ENCODE results near the gene SSBP3.

DNA sequence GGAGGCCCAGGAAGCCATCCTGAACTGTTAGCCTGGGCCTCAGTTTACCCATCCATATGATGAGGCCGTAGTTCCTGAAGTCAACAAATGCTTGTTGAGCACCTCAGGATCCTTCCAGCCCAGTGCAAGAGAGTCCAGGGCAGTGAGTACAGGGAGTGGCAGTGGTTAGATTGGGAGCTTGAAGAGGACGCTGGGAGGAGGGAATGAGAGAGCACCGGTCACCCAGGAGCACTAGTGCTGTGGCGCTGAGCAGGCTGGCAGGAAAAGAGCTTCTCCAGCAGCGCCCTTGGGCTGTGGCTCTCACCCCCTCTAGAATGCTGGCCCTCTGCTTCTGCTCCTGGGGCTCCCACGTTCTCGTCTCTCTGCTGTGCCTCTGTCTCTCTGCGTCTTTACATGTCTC, 10.2 kb upstream of the SSBP3 start:
- TF ChIP-seq, protein P1, sequence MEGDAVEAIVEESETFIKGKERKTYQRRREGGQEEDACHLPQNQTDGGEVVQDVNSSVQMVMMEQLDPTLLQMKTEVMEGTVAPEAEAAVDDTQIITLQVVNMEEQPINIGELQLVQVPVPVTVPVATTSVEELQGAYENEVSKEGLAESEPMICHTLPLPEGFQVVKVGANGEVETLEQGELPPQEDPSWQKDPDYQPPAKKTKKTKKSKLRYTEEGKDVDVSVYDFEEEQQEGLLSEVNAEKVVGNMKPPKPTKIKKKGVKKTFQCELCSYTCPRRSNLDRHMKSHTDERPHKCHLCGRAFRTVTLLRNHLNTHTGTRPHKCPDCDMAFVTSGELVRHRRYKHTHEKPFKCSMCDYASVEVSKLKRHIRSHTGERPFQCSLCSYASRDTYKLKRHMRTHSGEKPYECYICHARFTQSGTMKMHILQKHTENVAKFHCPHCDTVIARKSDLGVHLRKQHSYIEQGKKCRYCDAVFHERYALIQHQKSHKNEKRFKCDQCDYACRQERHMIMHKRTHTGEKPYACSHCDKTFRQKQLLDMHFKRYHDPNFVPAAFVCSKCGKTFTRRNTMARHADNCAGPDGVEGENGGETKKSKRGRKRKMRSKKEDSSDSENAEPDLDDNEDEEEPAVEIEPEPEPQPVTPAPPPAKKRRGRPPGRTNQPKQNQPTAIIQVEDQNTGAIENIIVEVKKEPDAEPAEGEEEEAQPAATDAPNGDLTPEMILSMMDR (IDR thresholded peaks at IDR 0.05; ENCODE audit: low read depth, low read length): no peak
- no peak for TF ChIP-seq EZH2phosphoT487 (IDR thresholded peaks at IDR 0.05; ENCODE audit: low read depth)
